GM23338 (cell line): ENCODE measurements around the gene CES2. TPM values are rescaled to one million over a fixed set of nuclear protein-coding genes. Genes with fewer than 3 reads are reported as not detected.

Experiments
- ATAC-seq: fragments of 200-7000 bp; cut with Tn5 transposase; 3 replicates; pipeline ENCODE4 v1.9.1; 2020
- DNase-seq: peaks from one replicate; pipeline ENCODE4 v3.0.0-alpha.2; 2015; ENCODE audit warnings: low spot score
- H2AFZ ChIP-seq: fragments of 200-600 bp; sonication (generic); 2 replicates; pipeline ENCODE4 v1.8.0; 2016; ENCODE audit warnings: antibody characterized with exemption, mild to moderate bottlenecking, moderate library complexity
- H3F3A ChIP-seq: fragments of 200-600 bp; sonication (generic); replicated peaks from 2 replicates; pipeline ENCODE4 v1.8.0; 2017; ENCODE audit warnings: antibody characterized with exemption, mixed run types, low read depth
- H3K27ac ChIP-seq: fragments of 200-600 bp; sonication (generic); 2 replicates; pipeline ENCODE4 v1.6.1; 2016; ENCODE audit warnings: low read depth
- H3K27me3 ChIP-seq: fragments of 200-600 bp; sonication (generic); 2 replicates; pipeline ENCODE4 v1.8.0; 2016; ENCODE audit warnings: mild to moderate bottlenecking, mixed run types, moderate library complexity; ENCODE audit not compliant: insufficient read depth
- H3K36me3 ChIP-seq: fragments of 200-600 bp; sonication (generic); 2 replicates; pipeline ENCODE4 v1.8.0; 2016; ENCODE audit warnings: mild to moderate bottlenecking; ENCODE audit not compliant: insufficient read depth
- H3K4me1 ChIP-seq: fragments of 200-600 bp; sonication (generic); 2 replicates; pipeline ENCODE4 v1.8.0; 2016; ENCODE audit warnings: mild to moderate bottlenecking, moderate library complexity; ENCODE audit not compliant: insufficient read depth
- H3K4me2 ChIP-seq: fragments of 200-600 bp; sonication (generic); 2 replicates; pipeline ENCODE4 v1.7.1; 2017; ENCODE audit warnings: mixed run types
- H3K4me3 ChIP-seq: fragments of 200-600 bp; sonication (generic); 2 replicates; pipeline ENCODE4 v1.6.1; 2016; ENCODE audit warnings: mixed run types
- H3K79me2 ChIP-seq: fragments of 200-600 bp; sonication (generic); replicated peaks from 2 replicates; pipeline ENCODE4 v1.8.0; 2017; ENCODE audit warnings: mild to moderate bottlenecking; ENCODE audit not compliant: insufficient read depth
- H3K9me2 ChIP-seq: fragments of 200-600 bp; sonication (generic); 2 replicates; pipeline ENCODE4 v1.8.0; 2017; ENCODE audit not compliant: insufficient read depth
- H4K20me1 ChIP-seq: fragments of 200-600 bp; sonication (generic); replicated peaks from 2 replicates; pipeline ENCODE4 v1.8.0; 2017; ENCODE audit warnings: mild to moderate bottlenecking; ENCODE audit not compliant: insufficient read depth
- H3K27ac Mint-ChIP-seq: 2 replicates; pipeline ENCODE4 v1.8.0; 2020; ENCODE audit warnings: inconsistent platforms, mild to moderate bottlenecking, moderate library complexity, mixed read lengths
- H3K27me3 Mint-ChIP-seq: 3 replicates; pipeline ENCODE4 v1.8.0; 2022; ENCODE audit warnings: low read depth, mild to moderate bottlenecking, moderate library complexity, mixed read lengths, inconsistent platforms; ENCODE audit not compliant: insufficient read depth, poor library complexity
- H3K36me3 Mint-ChIP-seq: 3 replicates; pipeline ENCODE4 v1.8.0; 2021; ENCODE audit warnings: low read depth, mild to moderate bottlenecking, inconsistent platforms, moderate library complexity, mixed read lengths
- H3K4me1 Mint-ChIP-seq: 3 replicates; pipeline ENCODE4 v1.8.0; 2020; ENCODE audit warnings: mild to moderate bottlenecking, inconsistent platforms, mixed read lengths
- H3K4me3 Mint-ChIP-seq: 3 replicates; pipeline ENCODE4 v1.8.0; 2021; ENCODE audit warnings: moderate library complexity, mild to moderate bottlenecking, inconsistent platforms, mixed read lengths
- H3K9me3 Mint-ChIP-seq: 3 replicates; pipeline ENCODE4 v1.8.0; 2020; ENCODE audit warnings: moderate library complexity, mild to moderate bottlenecking, inconsistent platforms, mixed read lengths
- CREB1 ChIP-seq: fragments of 250-450 bp; sonication (Bioruptor Pico); IDR thresholded peaks from 2 replicates; pipeline ENCODE4 v1.5.0; 2020; ENCODE audit warnings: low read depth, mild to moderate bottlenecking, moderate library complexity
- EZH2 ChIP-seq: fragments of 200-600 bp; sonication (generic); IDR thresholded peaks from one replicate; pipeline ENCODE4 v1.8.0; 2017; ENCODE audit warnings: antibody characterized with exemption, mild to moderate bottlenecking, low read depth; ENCODE audit not compliant: unreplicated experiment
- EZH2phosphoT487 ChIP-seq: fragments of 200-600 bp; sonication (generic); IDR thresholded peaks from one replicate; pipeline ENCODE4 v1.8.1; 2018; ENCODE audit warnings: antibody characterized with exemption; ENCODE audit not compliant: unreplicated experiment
- JUNB ChIP-seq: IDR thresholded peaks from one replicate; pipeline ENCODE4 v1.6.1; 2016; ENCODE audit warnings: antibody characterized with exemption; ENCODE audit not compliant: unreplicated experiment
- POLR2AphosphoS5 ChIP-seq: IDR thresholded peaks from 2 replicates; pipeline ENCODE4 v1.6.1; 2016; ENCODE audit warnings: antibody characterized with exemption, low read depth
- STAT1 ChIP-seq: IDR thresholded peaks from one replicate; pipeline ENCODE4 v1.6.1; 2016; ENCODE audit warnings: antibody characterized with exemption; ENCODE audit not compliant: unreplicated experiment
- ZNF114 ChIP-seq: fragments of 250-450 bp; sonication (Bioruptor Pico); IDR thresholded peaks from 2 replicates; pipeline ENCODE4 v1.5.0; 2020; ENCODE audit warnings: mild to moderate bottlenecking, moderate library complexity
- polyA plus RNA-seq: library from polyadenylated mRNA; unstranded; fragments of >200 nt; fragmentation: Nextera tagmentation; extraction: Ambion mirVana; gene quantifications from 2 replicates; pipeline ENCODE4 v1.2.1, GENCODE V29; 2016
- total RNA-seq: library from RNA; depleted of rRNA; stranded (reverse); fragments of >200 nt; shearing (Covaris generic); gene quantifications from 2 replicates; pipeline ENCODE4 v1.2.3, GENCODE V29; 2014
- TF ChIP-seq, protein P1 (sequence below): IDR thresholded peaks from one replicate; pipeline ENCODE4 v1.6.1; 2018; ENCODE audit warnings: antibody characterized with exemption; ENCODE audit not compliant: unreplicated experiment

CES2 gene
- total and polyA plus RNA-seq, 2 experiments from 2014 or later: 5.0 to 9.3 TPM

DNA sequence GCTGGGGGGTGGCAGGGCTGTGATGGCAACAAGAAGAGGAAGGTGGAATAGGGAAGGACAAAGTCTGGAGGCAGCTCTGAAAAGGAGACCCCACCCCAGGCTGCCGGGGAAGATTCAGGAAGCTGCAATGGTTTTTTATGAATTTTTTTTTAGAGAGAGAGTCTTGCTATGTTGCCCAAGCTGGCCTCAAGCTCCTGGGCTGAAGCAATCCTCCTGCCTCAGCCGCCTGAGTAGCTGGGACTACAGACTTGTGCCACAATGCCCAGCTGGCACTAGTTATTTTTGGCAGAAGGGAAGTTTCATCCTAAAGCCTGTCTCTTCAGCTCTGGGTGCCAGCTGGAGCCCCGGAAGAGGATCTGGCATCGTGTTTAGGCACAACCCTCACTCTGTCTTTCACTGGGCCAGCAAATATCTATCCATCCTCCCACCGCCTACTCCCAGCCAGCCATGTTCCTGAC is 24.4 kb downstream of the CES2 start:
- no peaks in the 10 kb centered on the region for H3K79me2 ChIP-seq
- Mint-ChIP-seq H3K36me3 (no peaks in the 10 kb centered on the region), H3K27ac (no peak overlapping the region), H3K4me1 (peaks cover 10% of the 10 kb centered on the region), H3K27me3 (peaks cover 6% of the 10 kb centered on the region), H3K4me3 (no peak overlapping the region), H3K9me3 (no peaks in the 10 kb centered on the region; the same call in 2 of the 3 replicates)
- H3K36me3 ChIP-seq: no peaks in the 10 kb centered on the region
- no peaks in the 10 kb centered on the region for H3K9me2 ChIP-seq
- H3K27me3 ChIP-seq: no peaks in the 10 kb centered on the region
- no peak overlapping the region for H3K4me3 ChIP-seq
- TF ChIP-seq, protein P1, sequence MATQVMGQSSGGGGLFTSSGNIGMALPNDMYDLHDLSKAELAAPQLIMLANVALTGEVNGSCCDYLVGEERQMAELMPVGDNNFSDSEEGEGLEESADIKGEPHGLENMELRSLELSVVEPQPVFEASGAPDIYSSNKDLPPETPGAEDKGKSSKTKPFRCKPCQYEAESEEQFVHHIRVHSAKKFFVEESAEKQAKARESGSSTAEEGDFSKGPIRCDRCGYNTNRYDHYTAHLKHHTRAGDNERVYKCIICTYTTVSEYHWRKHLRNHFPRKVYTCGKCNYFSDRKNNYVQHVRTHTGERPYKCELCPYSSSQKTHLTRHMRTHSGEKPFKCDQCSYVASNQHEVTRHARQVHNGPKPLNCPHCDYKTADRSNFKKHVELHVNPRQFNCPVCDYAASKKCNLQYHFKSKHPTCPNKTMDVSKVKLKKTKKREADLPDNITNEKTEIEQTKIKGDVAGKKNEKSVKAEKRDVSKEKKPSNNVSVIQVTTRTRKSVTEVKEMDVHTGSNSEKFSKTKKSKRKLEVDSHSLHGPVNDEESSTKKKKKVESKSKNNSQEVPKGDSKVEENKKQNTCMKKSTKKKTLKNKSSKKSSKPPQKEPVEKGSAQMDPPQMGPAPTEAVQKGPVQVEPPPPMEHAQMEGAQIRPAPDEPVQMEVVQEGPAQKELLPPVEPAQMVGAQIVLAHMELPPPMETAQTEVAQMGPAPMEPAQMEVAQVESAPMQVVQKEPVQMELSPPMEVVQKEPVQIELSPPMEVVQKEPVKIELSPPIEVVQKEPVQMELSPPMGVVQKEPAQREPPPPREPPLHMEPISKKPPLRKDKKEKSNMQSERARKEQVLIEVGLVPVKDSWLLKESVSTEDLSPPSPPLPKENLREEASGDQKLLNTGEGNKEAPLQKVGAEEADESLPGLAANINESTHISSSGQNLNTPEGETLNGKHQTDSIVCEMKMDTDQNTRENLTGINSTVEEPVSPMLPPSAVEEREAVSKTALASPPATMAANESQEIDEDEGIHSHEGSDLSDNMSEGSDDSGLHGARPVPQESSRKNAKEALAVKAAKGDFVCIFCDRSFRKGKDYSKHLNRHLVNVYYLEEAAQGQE: no peak
- no peak for TF ChIP-seq EZH2
- TF ChIP-seq EZH2phosphoT487: no peak
- no peak for TF ChIP-seq ZNF114 (CRISPR knock-in tag)
- TF ChIP-seq CREB1 (CRISPR knock-in tag): no peak
- no peak for TF ChIP-seq JUNB
- no peak for DNase-seq
- ATAC-seq: no peak
- H4K20me1 ChIP-seq: no peaks in the 10 kb centered on the region; the same call in 1 of the 2 replicates
- H3K27ac ChIP-seq: no peak overlapping the region
- H2AFZ ChIP-seq: no peak overlapping the region
- H3K4me1 ChIP-seq: no peaks in the 10 kb centered on the region
- H3F3A ChIP-seq: no peaks in the 10 kb centered on the region
- no peak overlapping the region for H3K4me2 ChIP-seq

DNA sequence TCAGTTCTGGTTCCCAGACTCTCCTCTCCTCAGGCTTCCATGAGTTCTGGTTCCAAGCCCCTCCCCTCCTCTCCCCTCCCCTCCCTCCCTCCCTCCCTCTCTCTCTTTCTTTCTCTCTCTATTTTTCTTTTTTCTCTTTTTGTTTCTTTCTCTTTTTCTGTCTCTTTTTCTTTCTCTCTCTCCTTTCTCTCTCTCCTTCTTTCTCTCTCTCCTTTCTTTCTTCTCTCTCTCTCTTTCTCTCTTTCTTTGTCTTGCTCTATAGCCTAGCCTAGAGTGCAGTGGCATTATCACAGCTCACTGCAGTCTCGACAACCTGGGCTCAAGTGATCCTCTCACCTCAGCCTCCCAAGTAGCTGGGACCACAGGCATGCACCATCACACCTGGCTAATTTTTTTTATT is 25.0 kb downstream of the CES2 start:
- Mint-ChIP-seq H3K4me1 (peaks cover 10% of the 10 kb centered on the region), H3K36me3 (no peaks in the 10 kb centered on the region), H3K27me3 (peaks cover 6% of the 10 kb centered on the region), H3K9me3 (peaks cover 4% of the 10 kb centered on the region; the same call in 2 of the 3 replicates), H3K27ac (no peak overlapping the region), H3K4me3 (no peak overlapping the region)
- DNase-seq: no peak
- H3K27ac ChIP-seq: no peak overlapping the region
- H3K27me3 ChIP-seq: no peaks in the 10 kb centered on the region
- no peak for ATAC-seq
- no peaks in the 10 kb centered on the region for H3K36me3 ChIP-seq
- no peaks in the 10 kb centered on the region for H3K9me2 ChIP-seq
- H3K4me2 ChIP-seq: no peak overlapping the region
- H2AFZ ChIP-seq: no peak overlapping the region
- no peaks in the 10 kb centered on the region; the same call in 1 of the 2 replicates for H4K20me1 ChIP-seq
- no peaks in the 10 kb centered on the region for H3F3A ChIP-seq
- H3K4me1 ChIP-seq: no peaks in the 10 kb centered on the region
- TF ChIP-seq STAT1 (no peak), POLR2AphosphoS5 (no peak)
- no peak overlapping the region for H3K4me3 ChIP-seq
- no peaks in the 10 kb centered on the region for H3K79me2 ChIP-seq
